ENCODE data around the gene DIP2C.

Gene DIP2C

DNA sequence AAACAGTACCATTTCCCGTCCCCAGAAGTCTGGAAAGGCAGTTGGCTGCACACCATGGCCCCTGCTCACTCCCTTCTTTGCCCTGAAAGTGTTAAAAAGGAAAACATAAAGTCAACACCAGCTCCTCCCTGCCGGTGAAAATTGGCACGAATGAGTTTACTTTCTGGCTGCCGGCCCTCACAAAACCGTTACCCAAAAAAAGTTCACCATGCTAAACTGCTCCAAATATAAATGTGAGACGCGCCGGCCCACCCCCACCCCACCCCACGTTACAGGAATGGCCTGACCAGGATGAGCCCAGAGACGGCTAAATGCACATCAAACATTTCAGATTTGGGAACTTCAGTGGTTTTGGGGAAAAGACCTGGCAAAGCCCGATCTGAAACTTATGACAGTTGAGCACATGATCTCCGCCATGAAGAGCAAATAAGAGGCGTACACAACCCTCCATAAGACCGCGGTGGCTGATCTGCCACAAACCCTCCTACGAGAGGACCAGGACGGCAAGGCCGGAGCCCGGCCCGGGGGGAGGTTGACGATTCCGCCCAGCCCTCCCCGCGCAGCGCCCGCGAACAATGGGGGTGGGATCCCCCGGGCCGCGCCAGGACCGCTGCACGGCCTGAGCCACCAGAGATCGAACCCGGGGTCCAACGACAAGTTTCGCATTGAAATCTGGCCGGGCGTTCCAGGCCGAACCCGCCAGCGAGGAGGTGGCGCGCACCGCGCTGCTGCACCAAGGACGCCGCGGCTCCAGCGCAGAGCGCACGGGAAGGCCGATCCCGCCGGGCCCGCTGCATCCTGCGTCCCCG, 952 bp downstream of the DIP2C start:
- Histone ChIP-seq H3K4me3 (peak overlapping the region; percentile 67 to 93), H3K27me3 (no peaks in the 10 kb centered on the region), H3K27ac (peak overlapping the region; percentile 92 to 94), H3K36me3 (no peaks in the 10 kb centered on the region), H3K4me1 (peaks cover 0 to 52% (median 28%) of the 10 kb centered on the region in 4 donors), H3K9me3 (no peaks in the 10 kb centered on the region)
- TF ChIP-seq CTCF (IDR thresholded peaks at IDR 0.05), result no peak
- intact Hi-C loops (cut with DNase I; ENCODE audit: low total_unique reads), result loop anchor here (5.0 to 10.0 kb wide), 2 partner anchors 94 to 176 kb away; no protein-coding TSS in a partner anchor
- peak in 1 of 2 donors; percentile 71 for DNase-seq

DNA sequence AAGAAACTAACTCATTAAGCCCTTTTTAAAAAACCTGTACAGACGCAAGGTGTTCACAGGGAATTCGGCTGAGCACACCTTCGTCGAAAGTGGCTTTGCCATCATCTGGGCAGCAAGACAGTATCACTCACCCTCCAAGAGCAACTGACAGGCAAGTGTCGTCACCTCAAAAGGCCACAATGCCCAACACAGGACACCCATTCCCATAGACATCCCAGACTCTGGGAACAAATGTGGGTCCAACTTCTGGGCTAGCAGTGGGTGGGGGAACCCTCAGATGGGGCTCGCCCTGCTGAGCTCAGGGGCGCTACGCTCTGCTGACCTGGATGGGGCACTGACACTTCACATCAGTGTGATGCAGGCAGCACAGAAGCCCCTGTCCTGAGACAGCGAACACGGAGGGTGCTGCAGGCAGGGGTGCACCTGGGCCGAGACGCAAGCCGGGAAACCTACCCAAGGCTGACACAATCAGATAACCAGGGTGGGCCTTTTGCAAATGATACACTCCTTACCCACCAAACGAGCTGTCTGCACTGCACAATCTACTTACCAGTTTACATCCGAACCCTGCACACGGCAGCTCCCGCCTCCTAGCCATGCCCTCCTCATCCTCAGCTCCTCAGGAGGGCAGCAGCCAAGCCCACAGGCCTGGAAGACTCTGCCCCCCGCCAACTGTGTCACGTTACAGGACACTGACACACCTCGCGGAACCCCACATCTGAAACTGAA, 1.7 kb downstream of the DIP2C start:
- TF ChIP-seq CTCF (IDR thresholded peaks at IDR 0.05), result no peak
- intact Hi-C loops (cut with DNase I; ENCODE audit: low total_unique reads), result loop anchor here (5.0 to 10.0 kb wide), 2 partner anchors 93 to 175 kb away; no protein-coding TSS in a partner anchor
- DNase-seq, result peak in 1 of 2 donors; percentile 63
- Histone ChIP-seq H3K27ac (peak overlapping the region; percentile 92 to 94), H3K4me3 (peak overlapping the region; percentile 67 to 93), H3K27me3 (no peaks in the 10 kb centered on the region), H3K4me1 (peaks cover 0 to 55% (median 32%) of the 10 kb centered on the region in 4 donors), H3K9me3 (no peaks in the 10 kb centered on the region), H3K36me3 (no peaks in the 10 kb centered on the region)

GRCh38 chr10:686155-686931, 3.1 kb downstream of the DIP2C start:
- no peak for TF ChIP-seq CTCF (IDR thresholded peaks at IDR 0.05)
- H3K4me3 ChIP-seq, result no peak overlapping the region
- intact Hi-C loops (cut with DNase I; ENCODE audit: low total_unique reads), result loop anchor here (5.0 to 10.0 kb wide), 2 partner anchors 92 to 174 kb away; no protein-coding TSS in a partner anchor
- H3K4me1 ChIP-seq, result peaks cover 0 to 65% (median 34%) of the 10 kb centered on the region in 4 donors
- no peaks in the 10 kb centered on the region for H3K27me3 ChIP-seq
- peak overlapping the region in 1 of 2 donors; percentile 92 for H3K27ac ChIP-seq
- DNase-seq, result no peak
- no peaks in the 10 kb centered on the region for H3K36me3 ChIP-seq
- no peaks in the 10 kb centered on the region for H3K9me3 ChIP-seq

DNA sequence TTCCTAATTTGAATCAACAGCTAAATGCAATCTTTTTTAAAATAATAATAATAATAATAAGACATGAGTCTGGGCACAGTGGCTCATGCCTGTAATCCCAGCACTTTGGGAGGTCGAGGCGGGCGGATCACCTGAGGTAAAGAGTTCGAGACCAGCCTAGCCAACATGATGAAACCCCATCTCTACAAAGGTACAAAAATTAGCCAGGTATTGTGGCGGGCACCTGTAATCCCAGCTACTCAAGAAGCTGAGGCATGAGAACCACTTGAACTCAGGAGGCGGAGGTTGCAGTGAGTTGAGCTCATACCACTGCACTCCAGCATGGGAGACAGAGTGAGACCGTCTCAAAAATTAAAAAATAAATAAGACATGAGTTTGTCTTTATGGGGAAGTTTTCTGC, 3.9 kb downstream of the DIP2C start:
- Histone ChIP-seq H3K9me3 (no peaks in the 10 kb centered on the region), H3K4me3 (no peak overlapping the region), H3K27me3 (no peaks in the 10 kb centered on the region), H3K27ac (no peak overlapping the region), H3K4me1 (peaks cover 0 to 68% (median 31%) of the 10 kb centered on the region in 4 donors), H3K36me3 (no peaks in the 10 kb centered on the region)
- intact Hi-C loops (cut with DNase I; ENCODE audit: low total_unique reads), result loop anchor here (5.0 to 10.0 kb wide), 2 partner anchors 91 to 173 kb away; no protein-coding TSS in a partner anchor
- TF ChIP-seq CTCF (IDR thresholded peaks at IDR 0.05), result no peak
- no peak for DNase-seq

DNA sequence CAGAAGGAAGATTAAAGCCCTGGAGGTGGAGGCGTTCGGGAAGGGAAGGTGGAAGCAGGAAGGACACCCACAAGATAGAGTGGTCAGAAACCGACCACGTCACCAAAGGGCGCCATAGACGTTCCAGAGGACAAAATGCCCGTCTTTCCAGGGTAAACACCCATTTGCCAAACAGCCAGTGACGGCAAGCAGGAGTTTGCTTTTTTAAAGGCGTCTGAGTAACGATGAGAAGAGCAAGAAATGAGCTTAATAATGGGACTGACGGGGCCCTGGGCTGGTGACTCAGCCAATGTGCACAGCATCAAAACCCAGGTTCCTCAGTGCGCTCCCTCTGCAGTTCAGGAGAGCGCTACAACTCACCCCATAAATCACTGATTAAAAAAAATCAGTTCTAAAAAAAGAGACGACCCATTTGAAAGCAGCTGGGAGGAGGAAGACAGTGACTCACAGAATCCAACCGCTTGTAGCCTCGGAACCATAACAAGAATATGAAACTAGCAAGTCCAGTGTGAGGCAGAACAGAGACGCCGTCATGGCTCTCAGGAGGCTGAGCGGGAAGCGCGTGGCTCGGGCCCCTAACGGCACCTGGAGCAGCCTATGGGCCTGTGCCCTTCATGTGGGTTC, 5.9 kb downstream of the DIP2C start:
- peak; percentile 45 to 91 for DNase-seq
- no peaks in the 10 kb centered on the region for H3K27me3 ChIP-seq
- peak overlapping the region; percentile 38 to 45 for H3K4me3 ChIP-seq
- no peak for TF ChIP-seq CTCF (IDR thresholded peaks at IDR 0.05)
- peak overlapping the region; percentile 71 to 86 for H3K27ac ChIP-seq
- peaks cover 0 to 74% (median 37%) of the 10 kb centered on the region in 4 donors for H3K4me1 ChIP-seq
- no peaks in the 10 kb centered on the region for H3K9me3 ChIP-seq
- H3K36me3 ChIP-seq, result no peaks in the 10 kb centered on the region
- intact Hi-C loops (cut with DNase I; ENCODE audit: low total_unique reads), result loop anchor here (10.0 kb wide), 1 partner anchor 89 kb away; no protein-coding TSS in a partner anchor
